ENCODE results near the gene CNKSR3.

The CNKSR3 gene

DNA sequence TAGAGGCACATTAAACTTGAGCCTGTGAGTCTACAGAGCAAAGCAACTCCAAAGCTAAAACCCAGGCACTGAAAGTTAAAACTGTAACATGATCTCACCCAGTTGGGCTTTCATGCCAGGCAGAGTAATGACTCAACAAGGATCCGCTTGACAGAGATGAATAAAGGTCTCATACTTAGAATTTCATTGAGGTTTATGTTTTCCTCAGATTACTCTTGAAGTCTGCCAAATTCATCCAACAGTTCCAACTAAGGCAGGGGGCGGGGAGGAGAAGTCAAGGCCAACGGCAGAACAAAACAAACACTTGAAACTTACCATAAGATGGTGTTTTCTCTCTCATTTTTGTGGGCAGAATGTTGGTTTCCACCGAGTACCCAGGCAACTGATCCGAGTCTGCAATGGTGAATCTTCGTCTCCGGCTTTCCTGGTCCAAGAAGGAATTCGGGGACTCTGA lies 99.8 kb downstream of the CNKSR3 start:
- DNase-seq = no peak

DNA sequence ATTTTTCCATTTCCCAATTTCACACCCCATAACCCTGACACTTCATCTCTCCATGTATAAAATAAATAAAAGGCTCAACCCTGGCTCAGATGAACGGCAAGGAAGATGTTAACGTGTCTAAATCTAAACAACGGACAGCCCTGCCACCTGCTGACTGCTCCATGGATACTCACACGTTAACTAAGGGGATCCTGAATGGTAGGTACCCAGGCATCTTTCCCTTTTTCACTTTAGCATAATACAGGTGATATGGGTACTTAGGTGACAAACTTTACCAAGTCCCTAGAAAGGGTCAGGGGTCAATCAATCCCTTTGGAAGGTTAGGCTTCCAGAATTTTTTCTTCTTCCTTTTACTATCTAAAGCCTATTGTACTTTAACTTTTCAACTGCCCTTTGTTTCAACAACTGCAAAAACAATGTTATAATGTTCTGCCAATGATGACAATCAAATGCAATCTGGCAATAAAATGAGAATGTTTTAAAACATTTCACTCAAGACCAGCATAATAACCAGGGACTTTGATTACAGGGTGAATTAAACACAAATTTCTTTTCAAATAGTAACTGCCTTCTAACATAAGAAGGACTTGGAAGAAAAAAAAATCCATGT lies 101.5 kb downstream of the CNKSR3 start:
- DNase-seq = no peak

DNA sequence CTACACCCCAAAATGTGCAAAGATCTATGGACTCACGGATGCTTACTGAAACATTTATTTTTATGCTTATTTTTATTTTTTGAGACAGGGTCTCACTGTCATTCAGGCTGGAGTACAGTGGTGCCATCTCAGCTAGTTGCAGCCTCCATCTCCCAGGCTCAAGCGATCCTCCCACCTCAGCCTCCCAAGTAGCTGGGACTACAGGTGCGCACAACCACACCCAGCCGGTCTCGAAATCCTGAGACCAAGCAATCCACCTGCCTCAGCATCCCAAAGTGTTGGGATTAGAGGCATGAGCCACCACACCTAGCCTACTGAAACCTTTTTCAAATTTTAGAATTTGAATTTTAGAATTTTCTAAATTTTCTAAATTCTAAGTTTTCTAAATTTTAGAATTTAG lies 103.0 kb downstream of the CNKSR3 start:
- DNase-seq = no peak

DNA sequence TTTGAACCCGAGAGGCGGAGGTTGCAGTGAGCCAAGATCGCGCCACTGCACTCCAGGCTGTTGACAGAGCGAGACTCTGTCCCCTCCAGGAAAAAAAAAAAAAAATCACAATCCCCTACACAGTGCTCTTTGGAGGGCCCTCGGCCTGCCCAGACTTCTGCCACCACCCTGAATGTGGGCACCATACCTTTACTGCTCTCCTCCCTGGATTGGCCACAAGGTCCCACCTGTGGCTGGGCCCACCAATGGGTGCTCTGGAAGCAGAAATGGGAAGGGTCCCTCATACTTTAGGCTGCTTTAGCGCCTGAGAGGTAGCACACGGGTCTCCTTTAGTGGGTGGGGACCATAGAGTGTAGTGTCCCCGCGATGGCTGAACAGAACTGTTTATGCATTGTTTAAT lies 103.6 kb downstream of the CNKSR3 start:
- DNase-seq = no peak

DNA sequence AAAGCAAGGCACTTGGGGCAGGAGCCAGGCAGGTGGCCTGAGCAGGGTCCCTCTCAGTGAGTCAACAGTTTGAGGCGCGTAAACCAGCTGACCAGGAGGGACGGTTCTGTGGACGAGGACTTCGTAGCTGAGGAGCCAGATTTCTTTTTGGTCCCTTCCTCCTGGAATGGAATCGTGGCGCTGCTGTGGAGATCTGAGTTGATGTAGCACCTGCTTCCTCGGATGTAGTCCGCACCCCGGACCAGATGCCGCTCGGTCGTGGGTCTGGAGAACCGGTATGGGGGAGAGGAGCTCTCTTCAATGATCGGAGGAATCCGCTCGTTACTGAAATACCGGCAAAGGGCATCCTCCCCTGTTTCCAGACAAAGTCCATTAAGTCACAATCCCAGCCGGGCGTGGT lies 104.2 kb downstream of the CNKSR3 start:
- no peak for DNase-seq

DNA sequence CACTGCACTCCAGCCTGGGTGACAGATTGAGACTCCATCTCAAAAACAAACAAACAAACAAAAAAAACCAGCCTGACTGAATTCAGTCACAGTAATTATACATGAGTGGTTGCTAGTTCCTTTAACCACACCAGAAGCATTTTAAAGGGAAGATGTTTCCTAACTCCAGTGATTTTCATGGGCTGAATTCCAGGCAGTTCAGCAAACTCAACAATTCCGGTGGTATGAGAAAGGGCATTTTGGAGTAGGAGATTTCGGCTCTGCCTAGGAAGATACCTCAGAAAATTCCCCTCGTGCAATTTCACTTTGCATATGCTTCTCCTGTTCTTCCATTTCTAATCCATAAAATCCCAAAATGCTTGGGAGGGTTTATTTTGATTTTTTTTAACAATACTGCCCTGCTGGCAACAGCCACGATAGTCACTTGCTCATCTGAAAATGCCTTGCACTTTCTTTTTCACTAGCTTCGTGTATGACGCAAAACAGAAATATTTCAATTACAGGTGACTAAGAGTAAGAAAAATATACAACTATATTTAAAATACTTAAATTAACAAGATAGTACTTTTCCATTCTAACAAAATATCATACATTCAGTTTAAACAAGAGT lies 105.6 kb downstream of the CNKSR3 start:
- DNase-seq = no peak

DNA sequence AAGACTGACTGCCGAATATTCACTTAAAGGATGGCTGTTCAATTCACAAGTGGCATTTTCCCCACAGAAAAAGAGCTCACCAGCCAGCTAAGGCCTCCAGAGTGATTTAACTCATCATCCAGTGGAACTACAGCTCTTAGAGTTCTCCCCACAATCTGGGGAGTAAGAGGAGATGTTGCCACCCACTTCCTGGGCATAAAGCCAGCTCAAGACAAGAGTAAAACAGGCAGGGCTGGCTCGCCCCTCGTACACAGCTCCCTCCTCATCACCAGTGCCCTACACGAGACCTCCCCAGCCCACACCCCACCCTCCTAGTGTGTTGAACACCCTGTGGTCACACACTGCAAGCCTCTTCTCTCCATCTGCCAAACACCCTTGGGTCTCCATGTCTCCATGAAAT lies 106.7 kb downstream of the CNKSR3 start:
- no peak for DNase-seq

DNA sequence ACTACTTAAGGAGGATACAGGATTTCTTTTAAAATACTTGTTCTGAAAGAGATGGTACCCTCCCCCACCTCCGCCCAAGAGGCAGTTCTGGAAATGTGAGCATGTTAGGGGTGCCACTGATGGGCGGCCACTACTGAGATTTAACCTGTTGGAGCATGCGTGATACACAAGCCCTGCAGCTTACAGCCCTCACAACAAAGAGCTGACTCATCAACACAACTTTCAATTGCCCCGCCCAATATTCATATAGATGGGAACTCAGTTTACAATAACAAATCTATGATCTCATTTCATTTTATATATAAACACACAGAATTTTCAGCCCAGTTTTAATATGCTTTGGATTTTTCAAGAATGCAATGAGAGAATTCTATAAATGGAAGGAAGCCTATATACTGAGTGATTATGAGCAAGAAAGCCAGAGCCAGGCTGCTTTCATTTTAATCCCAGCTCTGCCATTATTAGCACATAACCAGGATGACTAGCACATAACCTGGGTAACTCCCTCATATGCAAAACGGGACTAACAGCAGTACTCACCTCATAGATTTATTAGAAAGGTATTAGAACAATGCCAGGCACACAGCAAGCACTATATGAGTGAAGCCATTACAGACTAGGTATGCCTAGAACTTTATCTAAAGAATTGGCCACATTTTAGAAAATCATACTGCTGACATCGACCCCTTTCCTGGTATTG lies 108.3 kb downstream of the CNKSR3 start:
- no peak for DNase-seq

DNA sequence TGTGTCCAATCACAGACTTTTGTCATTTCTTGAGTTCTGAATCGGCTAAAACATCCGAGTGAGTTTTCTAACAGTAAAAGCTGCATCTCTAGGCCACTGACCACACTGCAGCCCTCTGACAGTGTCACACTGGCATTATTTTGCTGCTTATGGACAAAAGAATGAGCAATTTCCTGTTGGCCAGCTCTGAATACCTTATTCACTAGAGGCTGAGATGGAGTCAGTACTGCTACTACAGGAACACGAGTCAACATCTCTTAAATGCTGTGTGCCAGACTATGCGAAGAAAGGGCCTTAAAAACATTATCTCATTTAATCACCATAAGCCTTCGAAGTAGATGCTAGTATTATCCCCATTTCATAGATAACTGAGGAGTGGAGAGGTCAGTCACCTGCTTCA lies 111.4 kb downstream of the CNKSR3 start:
- no peak for DNase-seq

DNA sequence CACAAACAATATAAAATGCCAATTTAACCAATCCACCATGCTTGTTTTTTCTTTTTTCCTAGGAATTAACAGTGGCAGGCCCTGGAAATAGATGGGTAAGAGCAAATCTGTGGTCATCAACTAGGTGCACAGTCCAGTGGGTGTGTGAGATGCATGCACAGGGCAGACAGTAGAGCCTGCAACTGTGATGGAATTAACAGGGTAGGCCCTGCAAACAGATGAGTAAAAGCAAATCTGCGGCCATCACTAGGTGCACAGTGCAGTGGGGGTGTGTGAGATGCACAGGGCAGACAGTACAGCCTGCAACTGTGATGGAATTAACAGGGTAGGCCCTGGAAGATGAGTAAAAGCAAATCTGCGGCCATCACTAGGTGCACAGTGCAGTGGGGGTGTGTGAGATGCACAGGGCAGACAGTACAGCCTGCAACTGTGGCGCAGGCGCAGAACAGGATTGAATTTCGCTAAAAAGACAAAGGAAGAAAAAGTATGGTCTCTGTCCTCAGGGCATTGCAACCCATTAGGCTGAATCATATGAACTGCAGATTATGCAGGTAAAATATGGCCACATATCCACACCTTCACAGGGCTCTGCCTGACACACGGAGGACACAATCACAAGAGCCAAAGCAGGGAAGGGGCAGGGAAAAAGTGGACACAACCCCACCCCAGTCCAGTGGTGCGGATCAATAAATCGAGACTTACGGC lies 112.8 kb downstream of the CNKSR3 start:
- no peak for DNase-seq

DNA sequence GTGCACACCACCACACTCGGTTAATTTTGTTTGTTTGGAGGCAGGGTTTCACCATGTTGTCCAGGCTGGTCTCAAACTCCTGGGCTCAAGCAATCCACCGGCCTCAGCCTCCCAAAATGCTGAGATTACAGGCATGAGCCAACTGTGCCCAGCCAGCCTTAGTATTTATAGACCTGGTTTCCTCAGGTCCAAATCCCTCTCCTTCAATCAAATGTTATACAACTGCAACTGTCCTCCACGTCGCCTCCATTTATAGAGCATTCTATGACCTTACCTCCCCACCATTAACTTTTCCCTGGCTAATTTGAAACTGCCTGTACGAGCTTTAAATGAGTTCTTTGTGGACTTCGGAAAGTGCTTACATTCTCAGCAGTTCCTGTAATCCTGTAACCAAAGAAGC lies 114.6 kb downstream of the CNKSR3 start:
- DNase-seq = no peak

DNA sequence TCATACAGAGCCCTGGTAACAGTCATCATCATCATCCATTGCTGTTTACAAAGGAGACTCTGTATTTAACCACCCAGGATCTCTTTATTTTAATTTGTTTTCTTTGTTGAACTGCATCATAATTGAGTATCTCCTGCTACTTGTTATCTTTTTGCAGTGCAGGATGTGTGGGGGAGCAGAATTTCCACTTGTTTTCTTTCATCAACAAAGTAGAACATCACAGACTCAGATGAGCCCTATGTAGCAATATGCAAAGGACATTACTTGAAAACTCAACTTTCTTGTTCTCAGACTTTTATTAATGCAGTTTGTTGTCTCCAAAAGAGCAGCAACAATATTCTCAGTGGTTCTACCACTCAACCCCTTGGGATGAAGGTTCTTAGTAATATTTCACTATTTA lies 115.2 kb downstream of the CNKSR3 start:
- no peak for DNase-seq

DNA sequence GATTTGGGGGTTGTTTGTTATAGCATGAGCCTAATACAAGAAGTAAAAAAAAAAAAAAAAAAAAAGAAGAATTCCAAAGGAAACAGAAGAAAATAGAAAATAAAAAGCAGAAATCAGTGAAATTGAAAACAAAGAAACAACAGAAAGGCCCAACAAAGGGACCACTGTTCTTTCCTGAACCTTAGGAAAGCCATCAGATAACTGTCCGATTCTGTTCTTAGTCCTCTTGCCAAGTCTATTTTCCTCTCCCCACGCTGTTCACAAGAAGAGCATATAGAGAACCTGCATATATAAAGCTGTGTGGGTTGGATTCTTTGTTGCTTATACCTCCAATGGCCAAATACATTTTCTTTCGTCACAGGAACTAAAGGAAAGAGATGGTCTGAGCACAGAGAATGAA lies 115.9 kb downstream of the CNKSR3 start:
- DNase-seq = no peak

DNA sequence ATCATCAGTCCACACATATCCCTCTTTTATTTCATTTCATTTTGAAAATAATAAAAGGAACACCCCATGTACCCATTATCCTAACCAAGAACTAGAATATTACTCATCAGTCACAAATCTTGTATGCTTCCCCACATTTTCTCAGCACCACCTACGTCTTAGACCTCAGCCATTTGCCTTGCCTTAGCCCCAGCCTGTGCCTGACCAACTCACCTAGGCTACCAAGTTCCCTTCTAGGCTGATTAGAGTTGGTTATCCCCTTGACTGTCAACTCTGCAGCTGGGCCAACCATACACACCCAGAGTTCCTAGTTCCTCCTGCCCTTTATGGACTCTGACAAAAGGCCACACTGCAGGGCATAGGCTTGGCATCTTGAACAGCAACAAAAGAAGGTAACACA lies 120.5 kb downstream of the CNKSR3 start:
- no peak for DNase-seq

DNA sequence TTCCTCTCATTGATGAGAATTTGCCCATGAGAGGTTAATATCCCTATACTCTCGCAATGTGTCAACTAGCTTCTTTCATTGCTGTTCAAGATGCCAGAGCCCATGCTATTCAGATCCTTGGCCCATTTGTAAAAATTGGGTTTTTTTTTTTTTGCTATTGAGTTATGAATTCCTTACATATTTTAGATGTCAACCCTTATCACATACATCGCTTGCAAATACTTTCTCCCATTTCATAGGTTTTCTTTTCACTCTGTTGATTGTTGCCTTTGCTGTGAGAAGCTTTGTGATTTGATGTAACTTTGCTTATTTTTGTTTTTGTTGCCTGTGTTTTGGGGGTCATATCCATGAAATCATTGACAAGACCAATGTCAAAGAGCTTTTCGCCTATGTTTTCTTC lies 121.7 kb downstream of the CNKSR3 start:
- no peak for DNase-seq

DNA sequence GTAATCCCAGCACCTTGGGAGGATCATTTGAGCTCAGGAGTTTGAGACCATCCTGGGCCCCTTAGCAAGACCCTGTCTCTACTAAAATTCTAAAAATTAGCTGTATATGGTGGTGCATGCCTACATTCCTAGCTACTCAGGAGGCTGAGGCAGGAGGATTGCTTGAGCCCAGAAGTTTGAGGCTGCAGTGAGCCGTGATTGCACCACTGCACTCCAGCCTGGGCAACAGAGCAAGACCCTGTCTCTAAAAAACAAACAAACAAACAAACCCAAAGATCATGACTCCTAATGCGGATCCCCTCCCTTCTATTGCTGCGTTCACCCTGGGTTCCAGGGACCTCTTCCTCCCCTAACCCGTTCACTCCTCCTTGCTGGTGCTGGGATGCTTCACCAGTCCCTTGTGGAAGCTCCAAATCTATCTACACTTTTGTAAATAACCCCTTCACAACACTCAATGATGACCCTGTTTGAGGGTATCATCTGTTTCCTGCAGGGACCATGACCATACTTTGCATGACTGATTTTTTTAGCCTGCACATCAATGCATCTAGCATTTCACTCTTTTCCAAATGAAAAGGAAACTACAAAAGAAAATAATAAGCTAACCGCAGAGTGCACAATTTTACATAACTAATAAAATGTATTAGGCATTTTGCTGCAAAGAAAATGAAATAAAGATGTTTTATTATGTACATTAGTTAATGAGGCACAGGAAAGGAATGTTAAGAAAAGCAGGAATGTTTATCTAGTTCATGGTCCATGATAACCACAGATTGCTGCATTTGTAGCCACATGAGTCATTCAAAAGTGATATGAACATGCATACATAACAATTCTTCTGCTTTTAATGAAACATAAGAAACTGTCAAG lies 123.4 kb downstream of the CNKSR3 start:
- no peak for DNase-seq

DNA sequence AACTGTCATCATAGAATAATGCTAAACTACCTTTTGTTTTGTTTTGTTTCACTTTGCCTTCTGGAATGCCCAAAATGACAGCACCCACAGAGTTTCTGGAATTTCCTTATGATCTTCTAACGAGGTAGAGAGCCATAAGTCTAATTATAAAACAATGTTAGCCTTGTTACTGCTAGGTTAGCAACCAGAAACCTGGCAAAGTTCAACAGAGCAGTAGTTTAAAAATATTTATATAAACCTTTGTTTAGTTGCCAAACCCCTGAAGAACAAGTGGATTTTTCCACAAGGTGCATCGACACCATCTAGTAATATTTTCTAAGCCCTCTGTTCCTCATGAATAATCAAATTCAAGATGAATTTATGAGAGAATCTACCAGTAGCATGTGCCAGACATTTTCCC lies 126.3 kb downstream of the CNKSR3 start:
- no peak for DNase-seq

DNA sequence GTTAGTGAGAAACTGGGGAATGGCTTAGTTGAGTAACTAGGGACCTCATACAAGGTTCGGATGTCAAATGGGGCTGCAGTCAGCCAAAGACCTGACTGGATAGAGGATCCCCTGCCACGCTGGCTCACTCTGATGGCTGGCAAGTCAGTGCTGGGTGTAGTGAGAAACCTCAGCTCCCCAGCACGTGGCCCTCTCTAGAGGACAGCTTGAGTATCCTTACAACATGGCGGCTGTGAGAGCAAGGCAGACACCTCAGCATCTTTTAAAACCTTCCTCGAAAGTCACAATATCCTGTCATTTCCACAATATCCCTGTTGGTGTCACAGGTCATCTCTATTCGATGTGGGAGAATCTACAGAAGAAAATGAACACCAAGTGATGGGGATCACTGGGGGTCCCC lies 127.2 kb downstream of the CNKSR3 start:
- no peak for DNase-seq

DNA sequence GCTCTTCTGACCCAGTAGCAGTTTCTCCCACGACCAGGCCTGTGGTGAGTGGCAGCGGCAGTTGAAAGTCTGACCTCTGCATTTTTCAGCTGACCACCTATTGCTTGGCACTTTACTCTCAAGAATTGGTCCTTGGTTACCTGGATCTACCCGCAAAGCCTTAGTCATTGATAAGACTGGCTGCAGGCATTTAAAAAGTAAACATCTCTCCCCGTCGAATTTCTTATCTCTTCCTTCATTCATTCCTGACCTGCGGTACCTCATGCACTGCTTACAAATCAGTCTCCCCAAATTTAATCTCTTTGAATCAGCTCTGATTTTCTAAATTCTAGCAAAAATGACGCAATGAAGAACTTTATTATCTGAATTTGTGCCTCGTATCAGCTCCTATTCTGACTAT lies 127.7 kb downstream of the CNKSR3 start:
- no peak for DNase-seq

DNA sequence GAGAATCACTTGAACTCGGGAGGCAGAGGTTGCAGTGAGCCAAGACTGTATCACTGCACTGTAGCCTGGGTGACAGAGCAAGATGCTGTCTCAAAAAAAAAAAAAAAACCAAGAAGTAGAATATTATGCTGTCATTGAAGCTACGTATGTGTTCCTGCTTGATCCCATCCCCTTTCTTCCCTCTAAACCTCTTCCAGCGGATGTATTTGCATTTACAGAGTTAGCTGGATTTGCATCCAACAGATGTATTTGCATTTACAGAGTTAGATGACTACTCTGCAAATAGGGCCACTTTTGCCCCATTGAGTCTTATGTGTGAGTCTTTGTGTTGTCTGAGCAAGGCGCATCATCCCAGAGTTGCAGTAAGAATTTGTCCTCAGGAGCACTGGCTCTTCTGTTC lies 128.9 kb downstream of the CNKSR3 start:
- DNase-seq = no peak

DNA sequence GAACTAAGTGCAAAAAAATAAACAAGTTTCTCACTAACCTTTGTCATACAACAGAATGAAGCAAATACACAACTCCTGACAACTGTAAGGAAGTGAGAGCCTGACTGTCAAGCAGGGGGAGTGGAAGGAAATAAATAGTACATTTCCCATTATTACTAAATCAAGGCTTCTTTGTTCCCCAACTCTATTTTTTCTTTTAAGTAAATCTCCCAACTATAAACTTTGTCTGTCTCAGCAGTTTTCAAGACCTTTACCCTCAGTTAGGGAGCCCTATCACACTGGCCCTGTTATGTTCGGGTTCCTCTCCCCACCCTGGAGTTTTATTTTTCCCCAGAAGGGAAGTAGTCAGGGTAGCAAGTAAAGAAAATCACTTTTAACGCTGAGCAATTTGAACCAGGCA lies 129.7 kb downstream of the CNKSR3 start:
- DNase-seq = no peak

DNA sequence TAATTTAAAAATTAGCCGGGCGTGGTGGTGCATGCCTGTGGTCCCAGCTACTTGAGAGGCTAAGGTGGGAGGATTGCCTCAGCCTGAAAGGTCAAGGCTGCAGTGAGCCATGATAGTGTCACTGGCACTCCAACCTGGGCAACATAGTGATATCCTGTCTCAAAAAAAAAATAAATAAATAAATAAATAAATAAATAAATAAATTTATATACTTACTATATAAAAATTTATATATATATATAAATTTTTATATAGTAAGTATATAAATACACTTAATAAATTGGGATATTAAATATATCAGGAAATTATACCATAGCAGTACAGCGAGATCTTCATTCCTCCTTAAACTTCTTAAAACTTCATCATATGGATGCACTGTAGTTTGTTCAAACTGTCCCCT lies 130.9 kb downstream of the CNKSR3 start:
- DNase-seq = no peak

DNA sequence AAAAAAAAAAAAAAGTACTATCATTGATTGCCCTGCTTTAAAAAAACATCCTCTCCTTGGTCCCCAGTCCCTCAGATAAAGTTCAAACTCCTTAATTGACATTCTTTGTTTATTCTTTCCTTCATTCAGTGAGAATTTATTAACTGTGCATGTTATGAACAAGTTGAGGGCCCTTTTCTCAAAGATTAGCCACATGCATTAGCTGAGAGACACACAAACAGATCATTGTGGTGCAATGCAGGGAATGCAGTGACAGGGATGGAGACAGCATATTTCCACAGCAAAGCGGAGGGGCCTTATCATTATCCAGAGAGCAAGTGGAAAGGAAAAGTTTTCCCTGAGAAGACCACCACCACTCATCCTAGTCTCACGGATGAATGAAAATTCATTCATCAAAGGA lies 132.0 kb downstream of the CNKSR3 start:
- no peak for DNase-seq
